Activated naive CD4-positive, alpha-beta T cell treated with anti-CD3 and anti-CD28 coated beads, Interleukin-2, amount 50 U/mL, for 24 hours (primary cell): ENCODE measurements around the gene SLC35D1.
A peak's percentile ranks its signal among the peaks of the same experiment; 100 is the strongest.

Experiments
- H3K27ac Mint-ChIP-seq: one replicate; pipeline ENCODE4 v1.8.0; 2021; ENCODE audit warnings: mild to moderate bottlenecking, mixed read lengths
- H3K27me3 Mint-ChIP-seq: one replicate; pipeline ENCODE4 v1.8.0; 2021; ENCODE audit warnings: mixed read lengths
- H3K36me3 Mint-ChIP-seq: one replicate; pipeline ENCODE4 v1.8.0; 2021; ENCODE audit warnings: mixed read lengths
- H3K4me1 Mint-ChIP-seq: one replicate; pipeline ENCODE4 v1.8.0; 2021; ENCODE audit warnings: mixed read lengths
- H3K4me3 Mint-ChIP-seq: one replicate; pipeline ENCODE4 v1.8.0; 2021; ENCODE audit warnings: mild to moderate bottlenecking, mixed read lengths
- H3K9me3 Mint-ChIP-seq: one replicate; pipeline ENCODE4 v1.8.0; 2021; ENCODE audit warnings: mixed read lengths

Gene SLC35D1

DNA sequence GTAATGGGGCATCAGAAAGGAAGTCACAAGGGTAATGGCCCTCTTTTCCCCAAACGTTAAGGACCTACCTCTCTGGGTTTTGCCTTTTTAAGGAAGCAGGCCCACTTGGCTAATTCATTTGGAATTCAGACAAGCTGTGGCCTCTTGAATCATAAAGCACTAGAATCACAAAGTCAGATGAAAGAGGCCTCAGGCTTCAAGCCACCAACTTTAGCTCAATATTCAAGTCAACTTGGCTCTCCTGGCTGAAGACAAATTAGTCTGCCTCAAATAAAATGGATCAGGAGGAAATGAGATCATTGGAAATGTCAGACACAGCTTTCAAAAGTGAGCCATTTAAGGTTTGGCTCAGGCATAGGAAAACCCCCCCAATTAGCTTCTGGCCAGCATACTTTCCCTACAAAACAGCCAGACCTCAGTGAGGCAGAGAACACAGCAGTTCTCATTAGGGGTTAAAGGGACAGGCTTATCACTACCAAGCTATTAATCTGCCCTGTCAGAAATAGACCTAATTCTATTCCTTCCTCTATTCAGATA is 34.3 kb downstream of the SLC35D1 start:
- Mint-ChIP-seq H3K9me3 (no peaks in the 10 kb centered on the region), H3K4me1 (no peaks in the 10 kb centered on the region), H3K27ac (no peak overlapping the region), H3K27me3 (no peaks in the 10 kb centered on the region), H3K4me3 (no peak overlapping the region), H3K36me3 (peaks cover 27% of the 10 kb centered on the region)

DNA sequence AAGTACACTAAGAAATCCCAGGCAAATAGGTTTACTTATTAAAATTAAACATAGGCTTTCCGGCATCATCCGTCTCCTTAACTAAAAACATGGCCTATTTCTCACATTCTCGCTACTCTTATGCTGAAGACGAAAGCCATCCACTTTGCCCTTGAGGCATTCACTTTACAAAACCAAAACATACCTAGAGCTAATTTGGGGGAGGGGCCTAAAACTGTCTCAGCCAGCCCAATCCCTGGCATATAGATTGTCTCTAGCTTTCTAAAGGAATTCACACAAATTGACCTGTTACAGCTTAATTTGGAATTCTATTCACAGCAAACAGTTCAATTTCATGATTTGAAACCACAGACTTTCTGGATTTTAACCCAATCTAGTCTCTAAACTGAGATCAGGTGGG is 34.8 kb downstream of the SLC35D1 start:
- H3K27me3 Mint-ChIP-seq, result no peaks in the 10 kb centered on the region
- H3K4me3 Mint-ChIP-seq, result no peak overlapping the region
- peaks cover 26% of the 10 kb centered on the region for H3K36me3 Mint-ChIP-seq
- peaks cover under 1% of the 10 kb centered on the region for H3K4me1 Mint-ChIP-seq
- H3K27ac Mint-ChIP-seq, result no peak overlapping the region
- H3K9me3 Mint-ChIP-seq, result no peaks in the 10 kb centered on the region

DNA sequence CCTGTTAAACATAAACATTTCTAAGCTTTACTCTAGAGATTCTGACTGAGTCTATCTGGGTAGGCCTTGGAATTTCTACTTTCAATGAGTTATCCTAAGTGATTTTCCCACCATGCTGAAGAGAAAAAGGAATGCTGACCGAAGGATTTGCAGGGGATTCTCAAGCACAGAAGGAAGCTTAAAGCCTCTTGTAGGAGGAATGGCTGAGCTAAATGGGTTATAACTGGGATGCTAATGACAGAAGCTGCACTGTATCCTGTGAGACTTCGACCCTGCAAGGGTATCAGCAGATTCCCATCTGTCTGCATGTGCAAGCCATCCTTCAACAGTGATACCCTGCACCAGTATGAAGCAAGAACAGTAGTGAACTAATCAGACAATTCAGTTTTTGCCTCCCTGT is 35.4 kb downstream of the SLC35D1 start:
- Mint-ChIP-seq H3K4me3 (no peak overlapping the region), H3K4me1 (peaks cover 6% of the 10 kb centered on the region), H3K36me3 (peaks cover 29% of the 10 kb centered on the region), H3K27ac (no peak overlapping the region), H3K27me3 (no peaks in the 10 kb centered on the region), H3K9me3 (no peaks in the 10 kb centered on the region)

DNA sequence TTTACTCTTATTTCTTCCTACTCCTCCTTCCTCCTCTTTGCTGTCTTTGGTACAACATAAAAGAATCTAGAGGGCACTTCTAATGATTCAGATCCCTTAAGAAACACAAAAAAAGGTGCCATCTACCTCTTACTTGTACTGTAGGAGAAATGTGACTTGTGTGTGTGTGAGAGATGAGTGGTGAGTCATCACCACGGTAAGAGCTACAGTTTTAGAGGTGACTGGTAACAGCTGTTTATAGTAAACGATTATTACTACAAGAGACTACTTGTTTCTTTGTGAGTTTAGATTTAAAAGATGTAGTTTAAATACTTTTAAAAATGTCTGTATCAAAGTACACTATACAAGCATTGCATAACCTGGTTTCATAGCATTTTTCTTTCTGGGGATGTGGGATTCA is 40.4 kb downstream of the SLC35D1 start:
- no peak overlapping the region for H3K4me3 Mint-ChIP-seq
- H3K36me3 Mint-ChIP-seq, result peaks cover 35% of the 10 kb centered on the region
- peaks cover 9% of the 10 kb centered on the region for H3K4me1 Mint-ChIP-seq
- H3K9me3 Mint-ChIP-seq, result no peaks in the 10 kb centered on the region
- H3K27me3 Mint-ChIP-seq, result no peaks in the 10 kb centered on the region
- no peak overlapping the region for H3K27ac Mint-ChIP-seq

DNA sequence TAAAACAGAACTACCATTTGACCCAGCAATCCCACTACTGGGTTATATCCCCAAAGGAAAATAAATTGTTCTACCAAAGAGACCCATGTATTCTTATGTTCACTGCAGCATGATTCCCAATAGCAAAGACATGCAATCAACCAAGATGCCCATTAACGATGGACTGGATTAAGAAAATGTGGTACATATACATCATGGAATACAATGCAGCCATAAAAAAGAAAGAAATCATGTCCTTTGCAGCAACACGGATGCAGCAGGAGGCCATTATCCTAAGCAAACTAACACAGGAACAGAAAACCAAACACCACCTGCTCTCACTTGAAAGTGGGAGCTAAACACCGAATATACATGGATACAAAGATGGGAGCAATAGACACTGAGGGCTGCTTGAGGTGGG is 44.2 kb downstream of the SLC35D1 start:
- Mint-ChIP-seq H3K27ac (no peak overlapping the region), H3K36me3 (peaks cover 32% of the 10 kb centered on the region), H3K4me3 (no peak overlapping the region)

DNA sequence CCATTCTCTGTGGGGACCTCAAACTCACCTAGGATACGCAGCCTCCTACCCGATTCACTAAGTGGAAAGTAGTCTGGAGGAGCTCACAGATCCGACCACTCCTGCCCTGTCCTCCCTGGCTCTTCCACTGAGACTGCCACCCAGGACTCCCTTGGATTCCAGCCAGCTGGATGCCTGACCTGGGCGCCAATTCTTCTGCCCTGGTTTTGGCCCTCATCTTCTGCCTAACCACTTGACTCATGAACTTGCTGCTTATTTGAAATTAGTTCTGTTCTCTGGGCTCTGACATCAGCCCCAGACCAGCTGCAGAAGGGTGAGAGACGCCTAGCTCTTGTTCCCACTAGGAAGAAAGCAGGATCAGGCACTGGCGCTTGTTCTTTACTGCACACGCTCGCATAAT is 48.9 kb downstream of the SLC35D1 start:
- H3K4me1 Mint-ChIP-seq, result peaks cover 6% of the 10 kb centered on the region
- peaks cover 13% of the 10 kb centered on the region for H3K36me3 Mint-ChIP-seq
- no peaks in the 10 kb centered on the region for H3K9me3 Mint-ChIP-seq
- H3K27ac Mint-ChIP-seq, result no peak overlapping the region
- no peak overlapping the region for H3K4me3 Mint-ChIP-seq
- no peaks in the 10 kb centered on the region for H3K27me3 Mint-ChIP-seq

More for the DNA sequence above, 44.2 kb downstream of the SLC35D1 start:
- no peaks in the 10 kb centered on the region for H3K9me3 Mint-ChIP-seq
- H3K27me3 Mint-ChIP-seq, result no peaks in the 10 kb centered on the region
- peaks cover 9% of the 10 kb centered on the region for H3K4me1 Mint-ChIP-seq

DNA sequence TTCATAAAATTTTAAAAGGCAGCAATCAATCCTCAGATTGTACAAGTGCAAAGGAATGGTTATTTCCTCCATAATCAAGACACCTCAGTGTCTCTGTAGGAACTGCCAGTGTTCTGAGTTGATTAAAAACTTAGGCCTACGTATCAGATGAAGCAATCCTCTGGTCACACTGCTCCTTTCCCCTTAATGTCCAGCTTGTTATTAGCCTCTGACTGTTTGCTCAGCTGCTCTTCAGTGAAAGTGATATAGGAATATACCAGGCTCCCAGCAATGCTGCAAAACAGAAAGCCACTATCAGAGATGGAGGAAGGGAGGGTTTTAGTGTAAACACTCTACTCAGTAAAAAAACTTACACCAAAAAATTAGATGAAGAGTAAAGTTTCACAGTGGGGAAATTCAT is 49.8 kb downstream of the SLC35D1 start:
- Mint-ChIP-seq H3K4me1 (peaks cover 13% of the 10 kb centered on the region), H3K9me3 (no peaks in the 10 kb centered on the region), H3K27me3 (no peaks in the 10 kb centered on the region), H3K4me3 (no peak overlapping the region), H3K27ac (no peak overlapping the region), H3K36me3 (peaks cover 7% of the 10 kb centered on the region)

DNA sequence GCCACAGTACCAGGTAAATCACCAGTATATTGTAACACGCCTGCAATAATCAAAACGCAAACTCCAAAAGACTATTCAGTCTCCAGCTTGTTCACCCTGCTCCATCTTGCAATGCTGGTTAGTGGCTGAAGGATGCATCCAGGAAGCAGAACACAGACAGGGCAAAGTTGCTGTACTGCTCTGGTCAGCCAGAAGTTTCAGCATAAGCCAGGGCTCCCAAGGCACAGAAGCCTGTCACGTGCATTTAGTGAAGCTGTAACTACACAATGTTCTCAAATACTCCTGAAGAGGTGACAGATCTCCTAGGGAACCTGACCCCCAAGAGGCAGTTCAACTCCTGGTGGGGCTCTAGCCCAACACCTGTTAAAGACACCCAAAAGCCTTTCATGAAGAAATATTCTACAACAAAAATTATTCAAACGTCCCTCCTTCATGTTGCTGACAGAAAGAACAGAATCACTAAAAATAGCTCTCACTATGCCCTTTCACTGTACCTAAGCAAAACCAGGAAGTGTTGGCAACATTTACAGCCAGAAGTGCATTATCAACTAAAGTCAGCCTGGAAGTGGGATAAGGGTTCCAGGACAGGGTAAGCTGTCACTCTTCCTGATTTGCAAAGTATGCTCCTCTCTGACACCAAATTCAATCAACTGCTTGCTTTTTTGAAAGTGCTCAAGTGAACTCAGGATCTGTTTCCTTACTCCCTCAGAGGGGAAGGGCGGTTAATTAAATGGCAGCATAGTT is 52.1 kb downstream of the SLC35D1 start:
- H3K4me1 Mint-ChIP-seq, result peaks cover 21% of the 10 kb centered on the region
- no peaks in the 10 kb centered on the region for H3K27me3 Mint-ChIP-seq
- peaks cover 3% of the 10 kb centered on the region for H3K36me3 Mint-ChIP-seq
- no peaks in the 10 kb centered on the region for H3K9me3 Mint-ChIP-seq
- H3K4me3 Mint-ChIP-seq, result no peak overlapping the region
- peak overlapping the region; percentile 39 for H3K27ac Mint-ChIP-seq

DNA sequence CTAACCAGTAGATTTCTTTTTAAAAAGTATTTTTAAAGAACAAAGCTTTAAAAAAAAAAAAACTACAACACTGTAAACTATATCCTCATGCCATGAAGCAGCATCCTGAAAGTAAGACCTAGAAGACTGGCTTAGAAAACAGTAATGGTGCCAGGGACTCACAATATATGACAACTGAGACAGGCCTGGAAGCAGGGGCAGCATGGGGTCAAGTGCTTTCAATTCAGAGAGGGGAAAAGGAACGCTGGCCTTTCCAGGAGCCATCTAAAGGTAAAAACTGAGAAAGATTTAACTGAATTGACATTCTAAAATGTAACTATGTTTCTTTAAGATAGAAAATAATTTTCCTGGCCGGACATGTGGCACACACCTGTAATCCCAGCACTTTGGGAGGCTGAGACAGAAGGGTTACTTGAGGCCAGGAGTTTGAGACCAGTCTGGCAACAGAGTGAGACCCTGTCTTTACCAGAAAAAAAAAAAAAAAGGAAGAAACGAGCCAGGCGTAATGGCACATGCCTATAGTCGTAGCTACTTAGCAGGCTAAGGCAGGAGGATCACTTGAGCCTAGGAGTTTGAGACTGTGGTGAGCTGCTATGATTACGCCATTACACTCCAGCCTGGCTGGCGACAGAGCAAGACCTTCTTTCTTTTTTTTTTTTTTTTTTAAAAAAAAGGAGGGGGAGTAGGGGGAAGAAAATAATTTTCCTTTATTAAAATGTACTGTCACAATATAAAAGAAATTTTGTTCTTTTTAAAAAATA is 54.1 kb downstream of the SLC35D1 start:
- Mint-ChIP-seq H3K4me1 (peaks cover 34% of the 10 kb centered on the region), H3K27ac (peak overlapping the region; percentile 39), H3K36me3 (peaks cover 9% of the 10 kb centered on the region), H3K27me3 (no peaks in the 10 kb centered on the region), H3K9me3 (no peaks in the 10 kb centered on the region), H3K4me3 (no peak overlapping the region)

DNA sequence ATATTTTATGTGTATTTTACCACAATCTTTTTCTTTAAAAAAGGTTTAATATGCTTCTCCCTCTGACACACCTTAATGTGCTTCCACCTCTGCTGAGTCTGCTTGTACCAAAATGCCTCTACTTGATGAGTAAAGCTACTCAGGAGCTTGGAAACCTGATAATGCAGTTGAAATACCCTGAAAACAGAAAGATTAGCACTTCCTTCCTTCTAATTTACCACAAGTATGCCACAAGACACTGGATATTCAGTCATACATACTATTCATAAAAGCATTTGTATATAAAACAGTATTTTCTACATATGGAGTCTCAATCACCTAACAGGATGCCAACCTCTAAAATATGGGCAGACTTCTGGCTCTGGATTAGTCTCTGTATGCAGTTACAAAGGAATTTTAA is 55.0 kb downstream of the SLC35D1 start:
- Mint-ChIP-seq H3K27ac (peak overlapping the region; percentile 2), H3K9me3 (no peaks in the 10 kb centered on the region), H3K27me3 (no peaks in the 10 kb centered on the region), H3K4me3 (no peak overlapping the region), H3K36me3 (peaks cover 9% of the 10 kb centered on the region), H3K4me1 (peaks cover 34% of the 10 kb centered on the region)

DNA sequence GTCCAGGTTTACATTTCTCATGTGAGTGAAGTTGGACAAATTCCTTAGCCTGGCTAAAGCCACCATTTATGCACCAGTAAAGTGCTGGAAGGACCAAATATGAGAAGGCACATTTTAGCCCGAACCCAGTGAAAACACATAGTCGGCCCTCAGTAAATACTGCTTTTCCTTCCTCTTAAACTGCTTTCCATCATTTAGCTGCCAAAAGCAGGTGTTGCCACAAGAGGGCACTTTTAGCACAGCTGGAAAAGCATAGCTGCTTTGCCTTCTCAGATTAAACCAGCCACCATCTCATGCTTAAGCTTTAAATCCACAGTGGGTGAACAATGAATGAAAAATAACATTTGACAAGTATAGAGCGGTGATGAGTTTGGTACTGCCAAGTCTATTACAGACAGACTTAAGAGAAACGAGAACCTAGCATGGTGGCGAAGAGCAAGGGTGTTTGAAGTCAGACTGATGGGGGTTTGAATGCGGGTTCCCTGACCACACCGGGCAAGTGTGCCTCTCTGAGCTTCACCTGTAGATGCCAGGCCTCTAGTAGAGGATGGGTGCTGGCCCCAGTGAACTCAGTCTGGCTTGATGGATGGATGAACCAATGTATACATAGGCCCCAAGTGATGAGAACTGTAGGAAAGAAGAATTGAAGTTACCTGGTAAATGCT is 57.8 kb downstream of the SLC35D1 start:
- H3K27me3 Mint-ChIP-seq, result no peaks in the 10 kb centered on the region
- peaks cover 28% of the 10 kb centered on the region for H3K4me1 Mint-ChIP-seq
- no peak overlapping the region for H3K4me3 Mint-ChIP-seq
- H3K9me3 Mint-ChIP-seq, result no peaks in the 10 kb centered on the region
- H3K36me3 Mint-ChIP-seq, result peaks cover 6% of the 10 kb centered on the region
- H3K27ac Mint-ChIP-seq, result peak overlapping the region; percentile 56

DNA sequence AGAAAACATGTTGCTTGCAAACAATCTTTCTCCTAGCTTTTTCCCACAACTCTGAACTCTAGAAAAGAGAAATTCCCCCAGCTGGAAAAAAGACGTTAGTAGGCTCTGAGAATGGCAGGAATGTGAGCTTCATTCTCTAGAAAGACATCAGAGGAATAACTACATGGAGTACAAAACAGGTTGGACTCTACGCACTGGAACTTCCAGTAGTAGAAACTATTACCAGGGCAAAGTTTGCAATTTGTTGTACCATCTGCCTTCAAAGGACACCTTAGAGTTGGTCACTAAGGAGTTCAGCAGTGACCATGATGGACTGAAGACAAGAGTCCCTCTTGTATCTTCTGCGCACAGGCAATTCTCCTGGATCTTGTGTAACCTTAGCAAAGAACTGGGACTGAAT is 60.9 kb downstream of the SLC35D1 start:
- Mint-ChIP-seq H3K27me3 (no peaks in the 10 kb centered on the region), H3K4me3 (no peak overlapping the region), H3K27ac (no peak overlapping the region), H3K9me3 (no peaks in the 10 kb centered on the region), H3K4me1 (peaks cover 17% of the 10 kb centered on the region), H3K36me3 (peaks cover 14% of the 10 kb centered on the region)

DNA sequence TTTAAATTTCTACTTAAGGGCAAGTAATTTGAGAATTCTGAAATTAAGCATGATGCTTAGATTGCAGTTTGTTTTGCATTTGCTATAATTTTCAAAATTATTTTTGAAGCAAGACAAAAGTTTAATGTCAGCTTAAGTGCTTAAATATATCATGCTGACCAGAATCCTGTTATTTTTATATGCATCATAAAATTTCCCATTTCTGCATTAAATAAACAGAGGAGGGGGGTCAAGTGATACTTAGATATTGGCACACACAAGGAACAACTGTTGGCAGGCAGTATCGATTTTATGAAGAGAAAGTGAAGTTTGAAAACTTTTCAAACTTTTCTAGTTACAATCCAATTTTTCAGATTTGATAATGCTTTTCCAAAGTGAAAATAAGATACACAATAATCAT is 68.1 kb downstream of the SLC35D1 start:
- Mint-ChIP-seq H3K27me3 (no peaks in the 10 kb centered on the region), H3K4me1 (peaks cover 32% of the 10 kb centered on the region), H3K4me3 (no peak overlapping the region), H3K9me3 (no peaks in the 10 kb centered on the region), H3K27ac (no peak overlapping the region), H3K36me3 (peaks cover 12% of the 10 kb centered on the region)

DNA sequence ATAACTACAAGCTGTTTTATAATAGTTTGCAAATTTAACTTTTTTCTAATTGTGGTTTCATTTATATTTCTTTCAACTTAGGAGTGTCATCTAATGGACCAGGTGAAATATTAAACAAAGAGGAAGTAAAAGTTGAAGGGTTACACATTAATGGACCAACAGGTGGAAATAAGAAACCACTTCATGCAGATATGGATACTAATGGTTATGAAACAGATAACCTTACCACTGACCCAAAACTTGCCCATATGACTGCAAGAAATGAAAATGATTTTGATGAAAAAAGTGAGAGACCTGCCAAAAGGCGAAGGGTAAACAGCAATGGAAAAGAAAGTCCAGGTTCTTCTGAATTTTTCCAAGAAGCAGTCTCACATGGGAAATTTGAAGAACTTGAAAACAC is 69.5 kb downstream of the SLC35D1 start:
- peak overlapping the region; percentile 30 for H3K4me3 Mint-ChIP-seq
- peak overlapping the region; percentile 88 for H3K27ac Mint-ChIP-seq
- no peaks in the 10 kb centered on the region for H3K27me3 Mint-ChIP-seq
- peaks cover 36% of the 10 kb centered on the region for H3K4me1 Mint-ChIP-seq
- H3K9me3 Mint-ChIP-seq, result no peaks in the 10 kb centered on the region
- H3K36me3 Mint-ChIP-seq, result peaks cover 10% of the 10 kb centered on the region

DNA sequence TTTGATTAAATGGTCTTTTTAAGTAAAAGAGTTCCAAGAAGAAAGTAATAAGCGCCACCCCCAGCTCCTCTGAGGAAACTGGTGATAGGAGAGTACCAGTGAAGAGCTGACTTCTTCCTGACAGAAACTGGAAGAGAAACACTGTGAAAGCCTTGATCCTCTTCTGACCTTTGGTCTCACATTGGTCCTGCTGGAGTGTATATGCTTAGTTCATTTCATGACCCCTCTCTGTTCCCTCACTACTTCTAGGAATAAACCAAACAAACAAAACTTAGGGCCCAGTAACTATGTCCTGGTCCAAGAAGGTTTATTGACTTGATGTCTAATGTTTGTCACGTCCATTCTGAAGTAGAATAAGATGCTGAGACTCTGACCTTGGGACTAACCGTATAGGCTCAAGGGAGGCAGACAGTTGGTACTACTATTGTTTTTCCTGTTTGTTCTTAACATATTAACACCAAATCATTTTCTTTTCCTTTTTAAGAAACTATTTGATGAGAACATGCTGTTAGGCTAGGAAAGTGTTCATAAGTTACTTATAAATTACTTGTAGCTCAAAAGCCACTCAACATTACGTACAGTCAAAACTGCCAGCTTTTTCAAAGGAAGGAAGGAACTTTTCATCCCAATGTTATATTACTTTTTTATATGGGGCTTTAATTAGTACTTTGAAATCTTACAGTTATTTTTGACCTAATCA is 71.2 kb downstream of the SLC35D1 start:
- peaks cover 15% of the 10 kb centered on the region for H3K36me3 Mint-ChIP-seq
- H3K27me3 Mint-ChIP-seq, result no peaks in the 10 kb centered on the region

More for the DNA sequence above, 71.2 kb downstream of the SLC35D1 start:
- peaks cover 39% of the 10 kb centered on the region for H3K4me1 Mint-ChIP-seq
- peak overlapping the region; percentile 59 for H3K27ac Mint-ChIP-seq
- no peaks in the 10 kb centered on the region for H3K9me3 Mint-ChIP-seq
- H3K4me3 Mint-ChIP-seq, result peak overlapping the region; percentile 23
